ENCODE measurements around the gene PTP4A1. TPM values are rescaled to one million over a fixed set of nuclear protein-coding genes. Genes with fewer than 3 reads are reported as not detected.

PTP4A1 gene
- polyA plus RNA-seq, 1 donor (not counting 4 experiments of a cell fraction or from before 2014, with no cell fraction given), result 65.7 TPM

DNA sequence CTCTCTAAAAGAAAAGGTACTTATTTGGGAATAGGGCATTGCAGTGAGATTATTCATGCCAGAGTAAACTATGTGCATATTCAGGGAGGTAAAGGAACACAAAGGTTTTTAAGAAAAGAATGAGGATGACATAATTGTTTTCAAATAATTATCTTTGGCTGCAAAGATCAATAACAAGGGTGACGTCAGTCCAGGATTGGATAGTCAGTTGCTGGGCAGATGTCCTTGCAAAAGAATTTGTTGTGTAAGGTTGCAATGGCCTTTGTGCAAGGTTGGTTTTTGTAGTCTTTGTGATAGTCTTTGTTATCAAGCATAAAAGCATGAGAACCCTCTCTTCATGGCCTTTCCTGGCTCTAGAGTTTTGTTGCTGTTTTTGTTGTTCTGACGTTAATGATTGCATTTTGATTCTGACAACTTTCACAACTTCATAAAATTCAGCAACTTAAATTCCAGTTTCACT is 17.7 kb downstream of the PTP4A1 start:
- dilution Hi-C loops (cut with MboI; ENCODE audit: extremely low pct_ligation_motif_present, low sequenced_read_pairs), result no loop called here
- no peak for TF ChIP-seq CTCF (optimal IDR thresholded peaks at IDR 0.05 in 1 of 3, IDR thresholded peaks at IDR 0.05 in 1 of 3, conservative IDR thresholded peaks at IDR 0.05 in 1 of 3; ENCODE audit: extremely low read depth in 1 of 3, insufficient read depth in 2 of 3, low read length in 3 of 3)
- no peak for TF ChIP-seq EZH2 (IDR thresholded peaks at IDR 0.05; ENCODE audit: low read length)
- no peaks in the 10 kb centered on the region for H3K4me1 ChIP-seq (ENCODE audit: control insufficient read depth, extremely low read depth, insufficient read depth, low read length)
- DNase-seq (ENCODE audit: low read depth, low spot score) (no peak), FAIRE-seq (no peak)
- no peaks in the 10 kb centered on the region for H3K79me2 ChIP-seq (ENCODE audit: control insufficient read depth, insufficient read depth, low read length)
- no peak overlapping the region for H2AFZ ChIP-seq (ENCODE audit: control insufficient read depth, low read length)
- no peak overlapping the region for H3K4me3 ChIP-seq (ENCODE audit: control insufficient read depth in 2 of 3, extremely low read depth in 1 of 3, insufficient read depth in 2 of 3, low read depth in 1 of 3, low read length in 3 of 3)
- no peaks in the 10 kb centered on the region for H3K27me3 ChIP-seq (ENCODE audit: control insufficient read depth, extremely low read depth, insufficient read depth, low read length)
- no peak overlapping the region for H3K9ac ChIP-seq (ENCODE audit: control insufficient read depth, extremely low read depth, insufficient read depth, low read length)
- no peaks in the 10 kb centered on the region for H3K36me3 ChIP-seq (ENCODE audit: control insufficient read depth in 2 of 2, extremely low read depth in 1 of 2, insufficient read depth in 2 of 2, low read length in 2 of 2)
- no peak overlapping the region for H3K27ac ChIP-seq (ENCODE audit: control insufficient read depth, insufficient read depth, low read length)
- H4K20me1 ChIP-seq (ENCODE audit: control insufficient read depth, extremely low read depth, insufficient read depth, low read length), result no peaks in the 10 kb centered on the region
- H3K9me3 ChIP-seq (ENCODE audit: control insufficient read depth, low read depth, low read length), result no peaks in the 10 kb centered on the region
- no peak overlapping the region for H3K4me2 ChIP-seq (ENCODE audit: control insufficient read depth, extremely low read depth, insufficient read depth, low read depth, low read length)
- H3K9me1 ChIP-seq (ENCODE audit: control insufficient read depth, extremely low read depth, insufficient read depth, low read length), result no peaks in the 10 kb centered on the region

GRCh38 chr6:63592886-63593285 is 20.6 kb downstream of the PTP4A1 start:
- DNase-seq (ENCODE audit: low read depth, low spot score), result no peak
- TF ChIP-seq EZH2 (IDR thresholded peaks at IDR 0.05; ENCODE audit: low read length) (no peak), CTCF (optimal IDR thresholded peaks at IDR 0.05 in 1 of 3, IDR thresholded peaks at IDR 0.05 in 1 of 3, conservative IDR thresholded peaks at IDR 0.05 in 1 of 3; ENCODE audit: extremely low read depth in 1 of 3, insufficient read depth in 2 of 3, low read length in 3 of 3) (no peak)
- no peak for FAIRE-seq
- dilution Hi-C loops (cut with MboI; ENCODE audit: extremely low pct_ligation_motif_present, low sequenced_read_pairs), result no loop called here
- Histone ChIP-seq H3K4me1 (ENCODE audit: control insufficient read depth, extremely low read depth, insufficient read depth, low read length) (peaks cover 4% of the 10 kb centered on the region), H3K27ac (ENCODE audit: control insufficient read depth, insufficient read depth, low read length) (no peak overlapping the region), H3K27me3 (ENCODE audit: control insufficient read depth, extremely low read depth, insufficient read depth, low read length) (no peaks in the 10 kb centered on the region), H3K36me3 (ENCODE audit: control insufficient read depth in 2 of 2, extremely low read depth in 1 of 2, insufficient read depth in 2 of 2, low read length in 2 of 2) (no peaks in the 10 kb centered on the region), H3K9me1 (ENCODE audit: control insufficient read depth, extremely low read depth, insufficient read depth, low read length) (no peaks in the 10 kb centered on the region), H2AFZ (ENCODE audit: control insufficient read depth, low read length) (no peak overlapping the region), H3K4me2 (ENCODE audit: control insufficient read depth, extremely low read depth, insufficient read depth, low read depth, low read length) (no peak overlapping the region), H4K20me1 (ENCODE audit: control insufficient read depth, extremely low read depth, insufficient read depth, low read length) (no peaks in the 10 kb centered on the region), H3K9ac (ENCODE audit: control insufficient read depth, extremely low read depth, insufficient read depth, low read length) (no peak overlapping the region), H3K79me2 (ENCODE audit: control insufficient read depth, insufficient read depth, low read length) (no peaks in the 10 kb centered on the region), H3K9me3 (ENCODE audit: control insufficient read depth, low read depth, low read length) (no peaks in the 10 kb centered on the region), H3K4me3 (ENCODE audit: control insufficient read depth in 2 of 3, extremely low read depth in 1 of 3, insufficient read depth in 2 of 3, low read depth in 1 of 3, low read length in 3 of 3) (no peak overlapping the region)

Data from keratinocyte (primary cell).